GM19463 (cell line): Measurements from ENCODE around the gene ROR2.
"Not testable (repeated sequence)": the region's sequence is repeated elsewhere in the genome, so short reads cannot be mapped to it uniquely, and the experiment has no call there.

Experiments
- ATAC-seq: cut with Tn5 transposase; IDR thresholded peaks from one replicate; pipeline ENCODE4 v1.9.1; 2021; ENCODE audit warnings: mild to moderate bottlenecking, moderate library complexity; ENCODE audit not compliant: unreplicated experiment

The ROR2 gene

GRCh38 chr9:91927922-91928510 lies 22.0 kb downstream of the ROR2 start:
- no peak for ATAC-seq

GRCh38 chr9:91924090-91924489 lies 25.9 kb downstream of the ROR2 start:
- ATAC-seq, result no peak

GRCh38 chr9:91923145-91923544 lies 26.9 kb downstream of the ROR2 start:
- no peak for ATAC-seq

- no peak for ATAC-seq
Measured at GRCh38 chr9:91921371-91921770, 28.7 kb downstream of the ROR2 start.

- no peak for ATAC-seq
Measured at GRCh38 chr9:91920630-91921350, 29.2 kb downstream of the ROR2 start.

GRCh38 chr9:91919621-91920020 lies 30.4 kb downstream of the ROR2 start:
- no peak for ATAC-seq

GRCh38 chr9:91917436-91917835 lies 32.6 kb downstream of the ROR2 start:
- no peak for ATAC-seq

- no peak for ATAC-seq
Measured at GRCh38 chr9:91915524-91916263, 34.3 kb downstream of the ROR2 start.

- no peak for ATAC-seq
Measured at GRCh38 chr9:91914937-91915336, 35.1 kb downstream of the ROR2 start.

GRCh38 chr9:91914404-91914803 lies 35.6 kb downstream of the ROR2 start:
- ATAC-seq, result no peak

GRCh38 chr9:91913986-91914385 lies 36.0 kb downstream of the ROR2 start:
- ATAC-seq, result no peak

GRCh38 chr9:91913096-91913495 lies 36.9 kb downstream of the ROR2 start:
- no peak for ATAC-seq

GRCh38 chr9:91911657-91912056 lies 38.4 kb downstream of the ROR2 start:
- ATAC-seq, result no peak

GRCh38 chr9:91909256-91909655 lies 40.8 kb downstream of the ROR2 start:
- ATAC-seq, result not testable (repeated sequence)

GRCh38 chr9:91908746-91909145 lies 41.3 kb downstream of the ROR2 start:
- ATAC-seq, result no peak

GRCh38 chr9:91908293-91908623 lies 41.8 kb downstream of the ROR2 start:
- ATAC-seq, result no peak

- ATAC-seq, result no peak
Measured at GRCh38 chr9:91907484-91908292, 42.3 kb downstream of the ROR2 start.

- ATAC-seq, result peak; percentile 63
Measured at GRCh38 chr9:91905991-91906469, 44.0 kb downstream of the ROR2 start.

GRCh38 chr9:91905237-91905650 lies 44.8 kb downstream of the ROR2 start:
- ATAC-seq, result no peak

GRCh38 chr9:91904588-91905236 lies 45.3 kb downstream of the ROR2 start:
- ATAC-seq, result no peak
